Keratinocyte (primary cell): ENCODE results near the gene DPY19L3.

Source experiments
- CTCF ChIP-seq, 3 experiments: IDR thresholded peaks in 1 of 3; conservative IDR thresholded peaks in 1 of 3; optimal IDR thresholded peaks in 1 of 3; 2 replicates in 2 of 3; 3 replicates in 1 of 3; pipeline versions ENCODE3 to v1.5.1; 2011; ENCODE audit warnings: low read length in 3 of 3, mild to moderate bottlenecking in 3 of 3, moderate library complexity in 2 of 3, control low read depth in 1 of 3, inconsistent platforms in 1 of 3; ENCODE audit not compliant: insufficient read depth in 2 of 3; ENCODE audit errors: extremely low read depth in 1 of 3
- EZH2 ChIP-seq: IDR thresholded peaks from one replicate; pipeline ENCODE4 v1.6.1; 2012; ENCODE audit warnings: inconsistent platforms, mild to moderate bottlenecking, low read length, moderate library complexity

DNA sequence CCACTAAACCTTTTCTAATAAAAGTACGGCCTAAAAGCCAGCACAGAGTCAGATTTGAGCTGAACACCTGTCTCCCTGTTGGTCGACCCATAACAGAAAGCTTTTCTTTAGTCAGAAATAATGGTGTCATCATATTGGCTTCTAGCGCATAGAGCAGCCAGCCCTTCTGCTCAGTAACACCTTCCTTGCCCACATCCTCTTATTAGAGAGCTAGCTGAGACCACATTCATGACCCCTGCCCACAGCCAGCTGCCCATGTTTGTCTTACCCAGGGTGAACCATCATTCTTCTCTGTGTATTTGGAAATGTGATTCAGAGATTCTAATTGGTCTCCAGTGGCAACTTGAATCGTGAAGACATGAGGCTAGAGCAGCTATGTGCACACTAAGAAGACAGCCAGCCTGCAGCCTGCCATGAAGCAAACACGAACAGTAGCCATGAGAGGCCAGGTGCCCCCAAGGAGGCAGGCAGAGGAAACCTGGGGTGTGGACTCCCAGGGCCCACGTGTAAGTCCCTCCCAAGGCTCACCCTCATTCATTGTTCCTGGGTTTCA lies 93.2 kb downstream of the DPY19L3 start:
- TF ChIP-seq CTCF (optimal IDR thresholded peaks at IDR 0.05 in 1 of 3, IDR thresholded peaks at IDR 0.05 in 1 of 3, conservative IDR thresholded peaks at IDR 0.05 in 1 of 3; ENCODE audit: extremely low read depth in 1 of 3, insufficient read depth in 2 of 3, low read length in 3 of 3) (no peak), EZH2 (no peak)
